GM21737 (cell line): ENCODE results near the gene OTOF.

Experiments used
- ATAC-seq: cut with Tn5 transposase; IDR thresholded peaks from one replicate; pipeline ENCODE4 v1.9.1; 2021; ENCODE audit warnings: mild to moderate bottlenecking, moderate library complexity; ENCODE audit not compliant: unreplicated experiment

Gene OTOF

DNA sequence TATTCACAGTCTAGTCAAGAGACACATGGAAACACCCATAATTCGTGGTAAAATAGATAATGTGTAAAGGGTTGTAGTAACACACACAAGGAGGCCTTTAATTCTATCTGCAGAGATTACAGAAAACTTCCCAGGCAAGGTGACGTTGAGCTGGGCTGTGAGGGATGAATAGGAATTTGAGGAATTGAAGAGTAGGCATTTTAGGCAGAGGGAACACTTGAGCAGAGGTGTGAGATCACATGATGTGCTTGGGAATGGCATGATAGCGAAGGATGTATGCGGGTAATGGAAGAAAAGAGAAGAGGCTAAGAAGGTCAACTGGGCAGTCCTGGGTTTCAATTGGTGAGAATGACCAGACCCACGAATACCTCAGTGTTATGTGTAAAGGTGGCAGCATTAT is 56.0 kb downstream of the OTOF start:
- ATAC-seq = no peak

DNA sequence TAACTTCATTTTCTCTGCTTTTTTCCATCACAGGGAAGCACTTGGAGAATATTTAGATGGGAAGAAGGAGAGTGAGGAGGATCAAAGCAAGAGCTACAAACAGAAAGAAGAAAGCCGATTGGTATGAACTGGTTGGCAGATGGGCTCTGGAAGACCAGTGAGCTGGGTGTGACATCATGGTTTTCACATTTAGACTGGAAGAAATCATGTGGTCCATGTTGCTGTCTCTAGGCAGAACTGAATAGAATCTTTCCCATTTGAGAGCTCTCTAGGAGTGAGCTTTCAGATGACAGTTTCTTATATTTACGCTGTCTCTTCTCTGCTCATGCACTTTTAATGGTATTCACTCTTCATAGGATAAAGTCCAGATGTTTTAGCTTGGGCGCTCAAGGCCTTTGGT is 63.6 kb downstream of the OTOF start:
- no peak for ATAC-seq

DNA sequence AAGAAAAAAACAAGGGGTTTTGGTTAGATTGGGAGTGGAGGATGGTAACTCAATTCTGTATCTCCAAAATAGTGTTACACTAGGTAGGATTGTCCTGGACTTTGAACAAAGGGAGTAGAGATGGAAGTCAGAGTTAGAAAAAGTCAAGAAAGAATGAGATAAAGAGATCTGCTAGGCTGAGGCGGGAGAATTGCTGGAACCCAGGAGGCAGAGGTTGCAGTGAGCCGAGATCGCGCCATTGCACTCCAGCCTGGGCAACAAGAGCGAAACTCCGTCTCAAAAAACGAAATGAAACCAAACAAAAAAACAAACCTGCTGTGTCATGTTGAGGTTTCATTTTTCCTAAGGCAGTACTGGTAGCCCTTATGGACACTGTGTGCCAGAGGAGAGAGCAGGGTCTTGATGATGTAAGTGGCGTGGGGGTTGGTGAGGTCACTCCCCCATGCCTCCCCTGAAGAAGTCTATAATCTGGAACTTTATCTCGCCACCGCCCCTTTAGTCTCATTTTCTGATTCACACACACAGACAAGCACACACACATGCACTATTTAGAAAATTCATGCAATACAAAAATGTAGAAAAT is 65.7 kb downstream of the OTOF start:
- ATAC-seq = no peak

DNA sequence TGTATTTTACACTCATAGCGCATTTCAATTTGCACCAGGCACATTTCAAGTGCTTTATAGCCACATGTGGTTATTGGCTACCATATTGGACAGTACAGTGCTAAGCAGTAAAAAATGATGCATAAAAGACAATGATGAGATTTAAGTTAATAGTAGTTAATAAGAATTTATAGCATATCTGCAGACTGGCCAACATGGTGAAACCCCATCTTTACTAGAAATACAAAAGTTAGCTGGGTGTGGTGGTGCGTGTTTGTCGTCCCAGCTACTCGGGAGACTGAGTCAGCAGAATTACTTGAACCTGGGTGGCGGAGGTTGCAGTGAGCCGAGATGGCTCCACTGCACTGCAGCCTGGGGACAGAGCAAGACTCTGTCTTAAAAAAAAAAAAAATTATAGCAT is 66.5 kb downstream of the OTOF start:
- ATAC-seq = no peak

DNA sequence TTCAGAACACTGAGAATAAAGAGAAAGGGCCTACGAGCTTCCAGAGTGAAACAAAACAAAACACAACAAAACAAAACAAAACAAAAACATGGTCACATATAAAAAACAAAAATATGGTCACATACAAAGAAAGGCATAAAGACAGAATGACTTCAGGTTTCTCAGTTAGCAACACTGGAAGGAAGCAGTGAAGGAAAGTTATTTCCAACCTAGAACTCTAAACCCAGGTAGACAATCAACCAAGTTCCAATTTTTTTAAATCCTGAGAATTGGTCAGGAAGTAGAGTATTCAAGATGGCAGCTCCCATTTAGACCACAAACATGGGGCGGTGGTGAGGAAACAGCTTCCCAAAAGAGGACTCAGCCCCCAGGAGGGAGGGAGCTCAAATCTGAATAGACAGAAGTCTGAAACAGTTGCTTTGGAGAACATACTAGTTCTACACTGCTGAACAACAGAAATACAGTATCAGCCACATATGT is 67.1 kb downstream of the OTOF start:
- ATAC-seq = no peak

DNA sequence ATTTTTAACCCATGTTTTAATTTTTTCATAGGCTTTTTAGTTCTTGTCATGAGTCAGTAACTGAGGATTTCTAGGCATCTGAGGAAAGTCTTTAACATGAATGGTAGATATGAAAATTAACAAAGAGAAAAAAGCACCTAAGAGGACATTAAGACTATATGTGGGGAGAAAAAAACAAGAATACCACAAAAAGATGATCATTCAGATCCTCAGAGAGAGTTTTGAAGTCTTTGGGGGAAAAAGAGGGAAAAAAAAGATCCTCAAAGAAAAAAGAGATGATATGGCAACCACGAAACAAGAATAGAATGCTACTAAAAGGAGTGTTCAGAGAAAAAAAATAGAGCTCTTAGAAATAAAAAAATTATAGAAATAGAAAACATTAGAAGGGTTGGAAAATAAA is 68.1 kb downstream of the OTOF start:
- no peak for ATAC-seq

DNA sequence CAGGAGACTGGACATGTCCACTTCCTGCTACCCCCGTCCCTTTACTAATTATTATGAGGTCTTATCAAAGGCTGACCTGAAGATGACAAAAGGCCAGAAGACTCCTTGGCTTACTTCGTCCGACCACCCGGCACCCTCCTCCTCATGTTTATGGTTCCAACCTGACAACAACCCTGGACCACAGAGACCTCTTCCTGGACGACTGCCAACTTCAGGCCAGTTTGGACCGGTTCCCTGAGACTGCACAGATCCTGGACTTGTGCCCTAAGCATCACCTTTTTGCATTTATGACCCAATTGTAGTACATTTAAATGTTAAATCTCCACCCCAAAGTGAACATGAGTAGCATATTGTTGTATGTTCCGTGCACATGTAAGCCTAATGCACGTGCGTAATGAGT is 70.4 kb downstream of the OTOF start:
- no peak for ATAC-seq
